ENCODE results near the gene MRPL37.

Gene MRPL37

GRCh38 chr1:54255026-54255702 lies 55.2 kb downstream of the MRPL37 start:
- TF ChIP-seq TAF1 (IDR thresholded peaks at IDR 0.05; ENCODE audit: borderline replicate concordance, insufficient read depth, low read length) (no peak), POLR2AphosphoS5 (IDR thresholded peaks at IDR 0.05; ENCODE audit: low read depth, low read length) (no peak), FOXP2 (optimal IDR thresholded peaks at IDR 0.05; ENCODE audit: borderline replicate concordance, extremely low read depth, extremely low read length, insufficient read depth) (no peak), SIN3A (IDR thresholded peaks at IDR 0.05; ENCODE audit: borderline replicate concordance, insufficient read depth, low read length) (no peak)
- TF ChIP-seq, protein P1, sequence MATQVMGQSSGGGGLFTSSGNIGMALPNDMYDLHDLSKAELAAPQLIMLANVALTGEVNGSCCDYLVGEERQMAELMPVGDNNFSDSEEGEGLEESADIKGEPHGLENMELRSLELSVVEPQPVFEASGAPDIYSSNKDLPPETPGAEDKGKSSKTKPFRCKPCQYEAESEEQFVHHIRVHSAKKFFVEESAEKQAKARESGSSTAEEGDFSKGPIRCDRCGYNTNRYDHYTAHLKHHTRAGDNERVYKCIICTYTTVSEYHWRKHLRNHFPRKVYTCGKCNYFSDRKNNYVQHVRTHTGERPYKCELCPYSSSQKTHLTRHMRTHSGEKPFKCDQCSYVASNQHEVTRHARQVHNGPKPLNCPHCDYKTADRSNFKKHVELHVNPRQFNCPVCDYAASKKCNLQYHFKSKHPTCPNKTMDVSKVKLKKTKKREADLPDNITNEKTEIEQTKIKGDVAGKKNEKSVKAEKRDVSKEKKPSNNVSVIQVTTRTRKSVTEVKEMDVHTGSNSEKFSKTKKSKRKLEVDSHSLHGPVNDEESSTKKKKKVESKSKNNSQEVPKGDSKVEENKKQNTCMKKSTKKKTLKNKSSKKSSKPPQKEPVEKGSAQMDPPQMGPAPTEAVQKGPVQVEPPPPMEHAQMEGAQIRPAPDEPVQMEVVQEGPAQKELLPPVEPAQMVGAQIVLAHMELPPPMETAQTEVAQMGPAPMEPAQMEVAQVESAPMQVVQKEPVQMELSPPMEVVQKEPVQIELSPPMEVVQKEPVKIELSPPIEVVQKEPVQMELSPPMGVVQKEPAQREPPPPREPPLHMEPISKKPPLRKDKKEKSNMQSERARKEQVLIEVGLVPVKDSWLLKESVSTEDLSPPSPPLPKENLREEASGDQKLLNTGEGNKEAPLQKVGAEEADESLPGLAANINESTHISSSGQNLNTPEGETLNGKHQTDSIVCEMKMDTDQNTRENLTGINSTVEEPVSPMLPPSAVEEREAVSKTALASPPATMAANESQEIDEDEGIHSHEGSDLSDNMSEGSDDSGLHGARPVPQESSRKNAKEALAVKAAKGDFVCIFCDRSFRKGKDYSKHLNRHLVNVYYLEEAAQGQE (IDR thresholded peaks at IDR 0.05; ENCODE audit: insufficient read depth in 1 of 2, low read depth in 2 of 2, low read length in 2 of 2) = no peak

DNA sequence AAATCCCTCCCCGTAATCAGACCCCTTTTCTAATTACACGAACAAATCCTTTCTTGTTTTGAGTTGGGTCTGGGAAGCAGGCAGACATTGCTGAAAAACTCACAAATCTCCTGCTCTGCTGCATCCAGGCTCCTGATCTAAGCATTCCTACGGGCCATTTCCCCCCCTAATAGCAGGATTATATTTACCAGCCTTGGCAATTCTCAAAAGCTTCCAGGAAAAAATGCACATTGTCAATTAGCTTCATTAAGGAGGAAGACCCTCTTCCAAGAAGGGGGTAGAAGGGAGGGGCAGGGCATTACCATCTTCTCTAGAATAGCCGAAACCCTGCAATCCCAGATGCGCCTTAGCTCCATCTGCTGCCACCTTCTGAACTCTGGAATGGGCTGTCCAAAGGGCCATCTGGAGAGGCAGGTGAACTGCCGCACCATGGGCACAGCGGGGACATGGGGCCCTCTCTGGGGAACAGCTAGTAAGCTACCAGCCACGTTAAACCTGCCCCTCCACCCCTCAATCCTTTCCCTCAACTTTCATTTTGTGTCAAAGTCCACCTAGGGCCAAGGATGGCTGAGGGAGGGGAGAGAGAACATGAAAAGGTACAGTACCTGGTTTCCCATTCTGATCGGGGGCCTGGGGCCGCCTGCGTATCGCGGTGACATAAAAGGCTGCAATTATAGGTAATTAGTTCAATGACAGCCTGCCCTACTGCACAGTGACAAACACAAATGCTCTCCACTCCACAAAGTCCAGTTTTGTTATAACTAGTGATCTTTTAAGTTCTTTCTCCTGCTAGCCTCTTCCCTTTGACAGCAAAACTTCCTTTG lies 56.8 kb downstream of the MRPL37 start:
- TF ChIP-seq, protein P1 (IDR thresholded peaks at IDR 0.05; ENCODE audit: insufficient read depth in 1 of 2, low read depth in 2 of 2, low read length in 2 of 2) = no peak
- TF ChIP-seq TAF1 (IDR thresholded peaks at IDR 0.05; ENCODE audit: borderline replicate concordance, insufficient read depth, low read length) (no peak), SIN3A (IDR thresholded peaks at IDR 0.05; ENCODE audit: borderline replicate concordance, insufficient read depth, low read length) (no peak), POLR2AphosphoS5 (IDR thresholded peaks at IDR 0.05; ENCODE audit: low read depth, low read length) (no peak), FOXP2 (optimal IDR thresholded peaks at IDR 0.05; ENCODE audit: borderline replicate concordance, extremely low read depth, extremely low read length, insufficient read depth) (no peak)

GRCh38 chr1:54257346-54257620 lies 57.3 kb downstream of the MRPL37 start:
- no peak for TF ChIP-seq TAF1 (IDR thresholded peaks at IDR 0.05; ENCODE audit: borderline replicate concordance, insufficient read depth, low read length)
- TF ChIP-seq SIN3A (IDR thresholded peaks at IDR 0.05; ENCODE audit: borderline replicate concordance, insufficient read depth, low read length) = no peak
- TF ChIP-seq POLR2AphosphoS5 (IDR thresholded peaks at IDR 0.05; ENCODE audit: low read depth, low read length) = no peak
- TF ChIP-seq FOXP2 (optimal IDR thresholded peaks at IDR 0.05; ENCODE audit: borderline replicate concordance, extremely low read depth, extremely low read length, insufficient read depth) = no peak
- TF ChIP-seq, protein P1 (IDR thresholded peaks at IDR 0.05; ENCODE audit: insufficient read depth in 1 of 2, low read depth in 2 of 2, low read length in 2 of 2) = no peak

DNA sequence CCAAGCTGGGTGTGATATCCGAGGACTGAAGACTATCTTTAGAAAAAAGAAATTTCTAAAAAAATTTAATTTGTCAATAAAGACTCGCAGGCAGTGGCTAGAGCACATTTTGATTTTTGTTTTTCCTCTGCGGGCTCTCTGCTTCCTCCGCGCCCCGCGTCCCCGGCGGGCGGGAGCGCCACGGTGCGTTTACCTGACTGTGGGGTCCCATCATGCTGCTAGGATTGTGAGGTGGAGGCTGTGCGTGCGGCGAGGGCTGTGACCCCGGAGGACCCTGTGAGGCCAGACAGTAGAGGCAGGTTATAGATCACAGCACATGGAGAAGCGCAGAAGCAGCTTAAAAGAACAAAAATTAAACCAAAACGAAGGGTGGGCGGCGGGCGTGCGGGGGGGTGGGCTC lies 57.9 kb downstream of the MRPL37 start:
- TF ChIP-seq, protein P1 (IDR thresholded peaks at IDR 0.05; ENCODE audit: insufficient read depth in 1 of 2, low read depth in 2 of 2, low read length in 2 of 2) = no peak
- TF ChIP-seq TAF1 (IDR thresholded peaks at IDR 0.05; ENCODE audit: borderline replicate concordance, insufficient read depth, low read length) (no peak), POLR2AphosphoS5 (IDR thresholded peaks at IDR 0.05; ENCODE audit: low read depth, low read length) (no peak), SIN3A (IDR thresholded peaks at IDR 0.05; ENCODE audit: borderline replicate concordance, insufficient read depth, low read length) (no peak), FOXP2 (optimal IDR thresholded peaks at IDR 0.05; ENCODE audit: borderline replicate concordance, extremely low read depth, extremely low read length, insufficient read depth) (no peak)

All from PFSK-1 (cell line).